PC-9 (cell line): ENCODE measurements around the gene RUNX3. TPM values are rescaled to one million over a fixed set of nuclear protein-coding genes. Genes with fewer than 3 reads are reported as not detected.

Experiments
- BruUV-seq: library from RNA; stranded (reverse); fragments of 400-500 nt; replicated peaks from 2 replicates; lab custom pipeline; 2021; lab: Mats Ljungman, UMichigan
- CTCF ChIA-PET: fragments of 300-600 bp; sonication (Branson Sonifier 250); formaldehyde crosslinking; loops from one replicate; lab custom pipeline; 2022; ENCODE audit warnings: antibody characterized with exemption; lab: Charles Lee
- POLR2A ChIA-PET: fragments of 300-600 bp; sonication (Branson Sonifier 250); formaldehyde crosslinking; loops from one replicate; lab custom pipeline; 2022; ENCODE audit warnings: antibody characterized with exemption; ENCODE audit not compliant: unreplicated experiment; lab: Charles Lee
- DNase-seq, 2 experiments: peaks; one replicate each; pipeline versions ENCODE4 v3.0.0 to v3.0.0-alpha.2; 2015 to 2022; ENCODE audit warnings: mixed read lengths in 1 of 2
- H2AFZ ChIP-seq: fragments of 200-600 bp; sonication (generic); 2 replicates; pipeline ENCODE4 v1.8.1; 2017; ENCODE audit warnings: antibody characterized with exemption
- H3F3A ChIP-seq: fragments of 200-600 bp; sonication (generic); 2 replicates; pipeline ENCODE4 v1.8.1; 2017; ENCODE audit warnings: antibody characterized with exemption, mild to moderate bottlenecking, low read depth; ENCODE audit not compliant: insufficient read depth
- H3K27ac ChIP-seq: fragments of 200-600 bp; sonication (generic); 2 replicates; pipeline ENCODE4 v1.6.1; 2016; ENCODE audit warnings: mixed run types
- H3K27me3 ChIP-seq: fragments of 200-600 bp; sonication (generic); 2 replicates; pipeline ENCODE4 v1.6.1; 2016; ENCODE audit warnings: low read depth, mixed run types; ENCODE audit not compliant: insufficient read depth
- H3K36me3 ChIP-seq: fragments of 200-600 bp; sonication (generic); 2 replicates; pipeline ENCODE4 v1.6.1; 2016; ENCODE audit warnings: low read depth, mixed run types
- H3K4me1 ChIP-seq: fragments of 200-600 bp; sonication (generic); replicated peaks from 2 replicates; pipeline ENCODE4 v1.6.1; 2016; ENCODE audit warnings: mixed run types; ENCODE audit not compliant: insufficient read depth
- H3K4me2 ChIP-seq: fragments of 200-600 bp; sonication (generic); 2 replicates; pipeline ENCODE4 v1.6.1; 2017; ENCODE audit warnings: mixed run types
- H3K4me3 ChIP-seq: fragments of 200-600 bp; sonication (generic); 2 replicates; pipeline ENCODE4 v1.6.1; 2016; ENCODE audit warnings: mixed run types
- H3K79me2 ChIP-seq: fragments of 200-600 bp; sonication (generic); 2 replicates; pipeline ENCODE4 v1.6.1; 2017; ENCODE audit warnings: low read depth, mixed run types
- H3K9me2 ChIP-seq: fragments of 200-600 bp; sonication (generic); 2 replicates; pipeline ENCODE4 v1.8.1; 2017; ENCODE audit warnings: mild to moderate bottlenecking; ENCODE audit not compliant: insufficient read depth
- H3K9me3 ChIP-seq: fragments of 200-600 bp; sonication (generic); 2 replicates; pipeline ENCODE4 v1.8.1; 2016; ENCODE audit warnings: low read depth; ENCODE audit not compliant: insufficient read depth
- H4K20me1 ChIP-seq: fragments of 200-600 bp; sonication (generic); 2 replicates; pipeline ENCODE4 v1.8.1; 2017; ENCODE audit not compliant: insufficient read depth
- CTCF ChIP-seq: fragments of 200-600 bp; sonication (generic); conservative IDR thresholded peaks from 2 replicates; pipeline ENCODE4 v1.6.1; 2017; ENCODE audit warnings: mixed run types, antibody characterized with exemption, mild to moderate bottlenecking, moderate library complexity
- EZH2 ChIP-seq: fragments of 200-600 bp; sonication (generic); IDR thresholded peaks from 2 replicates; pipeline ENCODE4 v1.8.0; 2017; ENCODE audit warnings: antibody characterized with exemption, low read depth
- intact Hi-C: fragments of 100-400 bp; cut with micrococcal nuclease; formaldehyde crosslinking; loops from one replicate; pipeline ENCODE4 v1.10.0; 2022; ENCODE audit not compliant: unreplicated experiment
- total RNA-seq: library from RNA; stranded (reverse); gene quantifications from 2 replicates; pipeline ENCODE4 v1.2.3, GENCODE V29; 2021

RUNX3 gene
- total RNA-seq, 1 experiment from 2014 or later = not detected

DNA sequence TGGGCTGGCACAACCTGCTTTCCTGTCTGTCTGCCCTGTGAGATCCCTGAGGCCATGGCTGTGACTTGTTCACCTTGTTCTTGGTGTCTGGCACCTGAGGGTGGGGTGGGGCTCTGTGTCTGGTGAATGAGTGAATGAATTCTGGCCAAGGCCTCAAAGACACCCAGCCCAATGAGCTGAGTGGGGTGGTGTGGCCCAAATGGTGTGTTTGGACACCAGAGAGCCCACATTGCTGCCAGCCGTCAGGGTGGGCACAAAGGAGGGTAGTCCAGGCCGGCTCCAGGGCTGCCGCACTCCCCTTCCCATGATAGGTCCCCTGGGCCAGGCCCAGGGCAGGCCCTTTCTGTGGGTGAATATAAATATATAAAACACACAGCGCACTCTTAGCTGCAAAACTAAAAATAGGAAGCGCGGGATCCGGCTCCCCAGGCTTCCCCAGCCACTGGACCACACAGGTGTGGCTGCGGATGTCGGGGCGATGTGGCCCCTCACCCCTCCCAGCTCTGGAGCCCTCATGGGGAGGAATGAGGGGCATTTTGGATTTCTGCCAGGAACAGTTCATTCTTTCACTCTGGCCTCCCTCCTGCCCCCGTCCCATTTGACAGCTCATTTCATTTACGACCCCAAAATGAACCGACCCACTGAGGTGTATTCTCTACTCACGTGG is 33.3 kb downstream of the RUNX3 start:
- Histone ChIP-seq H3K79me2 (no peaks in the 10 kb centered on the region), H3K27me3 (peaks cover 30% of the 10 kb centered on the region), H3K27ac (no peak overlapping the region), H3K4me3 (no peak overlapping the region), H4K20me1 (no peaks in the 10 kb centered on the region), H2AFZ (no peak overlapping the region), H3K9me3 (no peaks in the 10 kb centered on the region), H3K9me2 (no peaks in the 10 kb centered on the region), H3K4me1 (no peaks in the 10 kb centered on the region), H3F3A (no peaks in the 10 kb centered on the region), H3K36me3 (no peaks in the 10 kb centered on the region), H3K4me2 (no peak overlapping the region)
- no TSS peak for BruUV-seq
- POLR2A ChIA-PET = no interaction called here
- CTCF ChIA-PET = interaction anchor here (0.5 to 2.3 kb wide), 3 partner anchors 10 to 35 kb away, joined by 3 to 6 read pairs (median 4); no protein-coding TSS in a partner anchor
- intact Hi-C loops = loop anchor here (2.0 kb wide), 1 partner anchor 40 kb away; no protein-coding TSS in a partner anchor
- no peak for TF ChIP-seq CTCF
- TF ChIP-seq EZH2 = no peak
- DNase-seq = peak in 1 of 2 experiments; percentile 29

GRCh38 chr1:24896176-24896575 is 33.9 kb downstream of the RUNX3 start:
- CTCF ChIA-PET = no interaction called here
- no peaks in the 10 kb centered on the region for H3K9me3 ChIP-seq
- H3K27ac ChIP-seq = no peak overlapping the region
- no peak for DNase-seq
- H2AFZ ChIP-seq = no peak overlapping the region
- POLR2A ChIA-PET = no interaction called here
- H3K4me2 ChIP-seq = no peak overlapping the region
- BruUV-seq = no TSS peak
- no peaks in the 10 kb centered on the region for H3K79me2 ChIP-seq
- no peaks in the 10 kb centered on the region for H4K20me1 ChIP-seq
- H3K36me3 ChIP-seq = no peaks in the 10 kb centered on the region
- H3K4me1 ChIP-seq = no peaks in the 10 kb centered on the region
- H3F3A ChIP-seq = no peaks in the 10 kb centered on the region
- intact Hi-C loops = loop anchor here (2.0 kb wide), 1 partner anchor 39 kb away; no protein-coding TSS in a partner anchor
- H3K9me2 ChIP-seq = no peaks in the 10 kb centered on the region
- H3K4me3 ChIP-seq = no peak overlapping the region
- TF ChIP-seq EZH2 = no peak
- no peak for TF ChIP-seq CTCF
- peaks cover 24% of the 10 kb centered on the region for H3K27me3 ChIP-seq

DNA sequence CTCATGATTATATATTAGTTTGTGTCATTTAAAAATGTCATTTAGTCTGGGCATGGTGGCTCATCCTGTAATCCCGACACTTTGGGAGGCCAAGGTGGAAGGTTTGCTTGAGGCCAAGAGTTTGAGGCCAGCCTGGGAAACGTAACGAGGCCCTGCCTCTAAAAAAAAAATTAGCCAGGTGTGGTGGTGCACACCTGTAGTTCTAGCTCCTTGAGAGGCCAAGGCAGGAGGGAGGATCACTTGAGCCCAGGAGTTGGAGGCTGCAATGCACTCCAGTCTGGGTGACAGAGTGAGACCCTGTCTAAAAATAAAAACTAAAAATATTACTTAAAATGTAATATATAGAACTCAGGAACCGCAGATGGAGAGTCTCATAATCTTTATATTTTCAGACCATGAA is 34.6 kb downstream of the RUNX3 start:
- POLR2A ChIA-PET = no interaction called here
- Histone ChIP-seq H3K9me3 (no peaks in the 10 kb centered on the region), H3K36me3 (no peaks in the 10 kb centered on the region), H3K4me2 (no peak overlapping the region), H4K20me1 (no peaks in the 10 kb centered on the region), H3K4me1 (no peaks in the 10 kb centered on the region), H2AFZ (no peak overlapping the region), H3K79me2 (no peaks in the 10 kb centered on the region), H3K9me2 (no peaks in the 10 kb centered on the region), H3F3A (no peaks in the 10 kb centered on the region), H3K27ac (no peak overlapping the region), H3K27me3 (peaks cover 18% of the 10 kb centered on the region), H3K4me3 (no peak overlapping the region)
- intact Hi-C loops = no loop called here
- TF ChIP-seq CTCF = no peak
- no peak for TF ChIP-seq EZH2
- no peak for DNase-seq
- CTCF ChIA-PET = no interaction called here
- BruUV-seq = no TSS peak
